CD4-positive, alpha-beta T cell treated with Interleukin-12 subunit alpha and Interleukin-12 subunit beta, for 1 hour (primary cell): ENCODE measurements around the gene DCAF7.
A peak's percentile ranks its signal among the peaks of the same experiment; 100 is the strongest.

Source experiments
- DNase-seq: peaks from one replicate; pipeline ENCODE4 v3.0.0-alpha.2; 2020

The DCAF7 gene

GRCh38 chr17:63546308-63547082, 3.8 kb upstream of the DCAF7 start:
- no peak for DNase-seq

- DNase-seq, result no peak
These were observed 3.2 kb upstream of the DCAF7 start for GRCh38 chr17:63547083-63547523.

GRCh38 chr17:63549289-63549945, 860 bp upstream of the DCAF7 start:
- DNase-seq, result no peak

- DNase-seq, result peak; percentile 11
These were observed 751 bp downstream of the DCAF7 start for GRCh38 chr17:63550817-63551639.

- no peak for DNase-seq
These were observed 1.9 kb downstream of the DCAF7 start for GRCh38 chr17:63552211-63552610.

- no peak for DNase-seq
These were observed 5.4 kb downstream of the DCAF7 start for GRCh38 chr17:63555500-63556156.

GRCh38 chr17:63557416-63557815, 7.1 kb downstream of the DCAF7 start:
- no peak for DNase-seq

GRCh38 chr17:63558441-63558840, 8.2 kb downstream of the DCAF7 start:
- no peak for DNase-seq

GRCh38 chr17:63561819-63562218, 11.5 kb downstream of the DCAF7 start:
- no peak for DNase-seq

- no peak for DNase-seq
These were observed 13.1 kb downstream of the DCAF7 start for GRCh38 chr17:63563339-63563738.

- DNase-seq, result no peak
These were observed 14.3 kb downstream of the DCAF7 start for GRCh38 chr17:63564562-63564961.

- DNase-seq, result no peak
These were observed 17.0 kb downstream of the DCAF7 start for GRCh38 chr17:63567229-63567628.

- no peak for DNase-seq
These were observed 18.3 kb downstream of the DCAF7 start for GRCh38 chr17:63568563-63568962.

- DNase-seq, result no peak
These were observed 21.5 kb downstream of the DCAF7 start for GRCh38 chr17:63571632-63572310.

GRCh38 chr17:63573634-63574033, 23.4 kb downstream of the DCAF7 start:
- DNase-seq, result no peak

GRCh38 chr17:63578027-63578768, 27.9 kb downstream of the DCAF7 start:
- no peak for DNase-seq

- no peak for DNase-seq
These were observed 28.5 kb downstream of the DCAF7 start for GRCh38 chr17:63578769-63579111.

GRCh38 chr17:63579633-63580032, 29.4 kb downstream of the DCAF7 start:
- no peak for DNase-seq

- no peak for DNase-seq
These were observed 37.5 kb downstream of the DCAF7 start for GRCh38 chr17:63587770-63588169.

GRCh38 chr17:63588797-63589196, 38.5 kb downstream of the DCAF7 start:
- DNase-seq, result no peak

- no peak for DNase-seq
These were observed 39.4 kb downstream of the DCAF7 start for GRCh38 chr17:63589646-63590045.

GRCh38 chr17:63592797-63593196, 42.5 kb downstream of the DCAF7 start:
- no peak for DNase-seq
